NAMALWA (cell line): ENCODE measurements around the gene GPBAR1.

Source experiments
- DNase-seq: peaks from one replicate; pipeline ENCODE4 v3.0.0-alpha.2; 2015; ENCODE audit warnings: low spot score

Gene GPBAR1

GRCh38 chr2:218286570-218287459 is 26.0 kb downstream of the GPBAR1 start:
- peak; percentile 65 for DNase-seq

GRCh38 chr2:218289639-218290315 is 29.0 kb downstream of the GPBAR1 start:
- no peak for DNase-seq

GRCh38 chr2:218290316-218291261 is 29.8 kb downstream of the GPBAR1 start:
- peak; percentile 83 for DNase-seq

- no peak for DNase-seq
Observed at GRCh38 chr2:218291318-218292047, 30.7 kb downstream of the GPBAR1 start.

GRCh38 chr2:218292048-218293014 is 31.5 kb downstream of the GPBAR1 start, which contains the start of gene TMBIM1:
Gene TMBIM1, minus strand, starts transcription at chr2:218292503. Its CDS starts 10,362 bp downstream, at chr2:218282141.
- peak; percentile 78 for DNase-seq

GRCh38 chr2:218293715-218294429 is 33.1 kb downstream of the GPBAR1 start:
- no peak for DNase-seq

GRCh38 chr2:218294430-218295022 is 33.7 kb downstream of the GPBAR1 start:
- DNase-seq, result no peak

- DNase-seq, result no peak
Observed at GRCh38 chr2:218295029-218295428, 34.2 kb downstream of the GPBAR1 start.

- DNase-seq, result no peak
Observed at GRCh38 chr2:218296200-218296599, 35.4 kb downstream of the GPBAR1 start.

GRCh38 chr2:218296847-218297246 is 36.0 kb downstream of the GPBAR1 start:
- DNase-seq, result no peak

- DNase-seq, result no peak
Observed at GRCh38 chr2:218298314-218298875, 37.6 kb downstream of the GPBAR1 start.

GRCh38 chr2:218300141-218300540 is 39.3 kb downstream of the GPBAR1 start:
- DNase-seq, result no peak

- DNase-seq, result peak; percentile 94
Observed at GRCh38 chr2:218301176-218301819, 40.5 kb downstream of the GPBAR1 start.

GRCh38 chr2:218305383-218305782 is 44.6 kb downstream of the GPBAR1 start:
- no peak for DNase-seq

GRCh38 chr2:218306184-218306920 is 45.5 kb downstream of the GPBAR1 start:
- no peak for DNase-seq

- DNase-seq, result no peak
Observed at GRCh38 chr2:218307415-218308090, 46.7 kb downstream of the GPBAR1 start.
